Measurements from ENCODE around the gene ZNF611.
A peak's percentile ranks its signal among the peaks of the same experiment; 100 is the strongest.
"Not testable (repeated sequence)": the region's sequence is repeated elsewhere in the genome, so short reads cannot be mapped to it uniquely, and the experiment has no call there.

The ZNF611 gene

DNA sequence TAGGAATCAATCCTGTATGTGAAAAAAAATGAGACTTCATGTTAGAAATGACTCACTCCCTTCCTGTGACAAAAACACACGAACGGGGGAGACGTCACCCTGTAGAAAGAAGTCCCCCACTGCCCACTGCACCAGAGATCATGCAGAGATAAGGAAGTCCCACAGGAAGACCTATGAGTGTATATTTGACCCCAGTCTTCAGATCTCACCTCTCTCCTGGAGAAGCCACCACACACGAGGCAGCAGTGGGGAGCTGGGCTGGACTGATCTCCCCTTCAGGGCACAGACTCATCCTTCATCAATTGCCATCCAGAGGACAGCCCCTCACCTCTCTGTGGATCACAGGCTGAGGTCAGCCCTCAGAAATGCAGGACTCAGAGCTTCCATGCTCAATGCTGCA, 18.9 kb downstream of the ZNF611 start:
- DNase-seq: not testable (repeated sequence)

GRCh38 chr19:52715330-52715729, 19.5 kb downstream of the ZNF611 start:
- not testable (repeated sequence) for DNase-seq

DNA sequence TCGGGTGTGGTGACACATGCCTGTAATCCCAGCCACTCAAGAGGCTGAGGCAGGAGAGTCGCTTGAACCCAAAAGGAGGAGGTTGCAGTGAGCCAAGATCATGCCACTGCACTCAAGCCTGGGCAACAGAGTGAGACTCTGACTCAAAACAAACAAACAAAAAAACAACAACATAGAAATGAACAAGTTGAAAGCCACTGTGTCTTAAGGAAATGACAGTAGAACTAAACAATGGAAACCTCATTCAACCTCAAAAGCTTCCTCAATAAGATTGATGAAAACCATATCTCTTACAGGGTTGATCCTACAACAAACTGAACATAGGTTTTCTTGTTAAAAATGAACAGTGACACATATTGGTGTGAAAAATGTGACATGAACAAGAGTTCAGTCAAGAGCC, 21.8 kb downstream of the ZNF611 start:
- DNase-seq: not testable (repeated sequence)

- not testable (repeated sequence) for DNase-seq
Measured at GRCh38 chr19:52711661-52712060, 23.2 kb downstream of the ZNF611 start.

GRCh38 chr19:52710538-52710937, 24.3 kb downstream of the ZNF611 start:
- DNase-seq: no peak

DNA sequence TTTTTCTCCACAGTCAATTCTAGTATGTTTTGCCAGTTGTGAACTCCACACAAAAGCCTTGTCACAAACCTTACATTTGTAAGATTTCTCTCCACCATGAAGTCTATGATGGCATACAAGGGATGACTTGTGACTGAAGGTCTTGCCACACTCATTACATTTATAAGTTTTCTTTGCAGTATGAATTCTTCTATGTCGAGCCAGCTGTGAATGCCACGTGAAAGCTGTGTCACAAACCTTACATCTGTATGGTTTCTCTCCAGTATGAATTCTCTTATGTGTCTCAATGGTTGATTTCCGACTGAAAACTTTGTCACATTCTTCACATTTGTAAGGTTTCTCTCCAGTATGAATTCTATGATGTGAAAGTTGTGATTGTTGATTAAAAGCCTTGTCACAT, 29.2 kb downstream of the ZNF611 start:
- not testable (repeated sequence) for DNase-seq

DNA sequence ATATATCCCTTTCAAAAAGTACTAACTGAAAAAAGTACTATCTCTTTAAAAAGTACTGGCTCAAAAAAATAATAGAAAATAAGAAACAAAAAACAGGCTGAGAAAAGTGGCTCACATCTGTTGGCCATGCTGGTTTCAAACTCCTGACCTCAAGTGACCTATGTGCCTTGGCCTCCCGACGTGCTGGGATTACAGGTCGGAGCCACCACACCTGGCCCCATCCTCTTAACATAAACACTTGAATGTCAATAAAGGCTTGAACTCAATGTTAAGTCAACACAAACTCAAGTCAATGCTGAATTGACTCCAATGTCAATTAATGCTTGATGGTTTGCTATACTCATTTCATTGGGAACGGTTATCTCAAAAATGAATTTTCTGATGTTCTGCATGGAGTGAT, 30.9 kb downstream of the ZNF611 start:
- DNase-seq: no peak

DNA sequence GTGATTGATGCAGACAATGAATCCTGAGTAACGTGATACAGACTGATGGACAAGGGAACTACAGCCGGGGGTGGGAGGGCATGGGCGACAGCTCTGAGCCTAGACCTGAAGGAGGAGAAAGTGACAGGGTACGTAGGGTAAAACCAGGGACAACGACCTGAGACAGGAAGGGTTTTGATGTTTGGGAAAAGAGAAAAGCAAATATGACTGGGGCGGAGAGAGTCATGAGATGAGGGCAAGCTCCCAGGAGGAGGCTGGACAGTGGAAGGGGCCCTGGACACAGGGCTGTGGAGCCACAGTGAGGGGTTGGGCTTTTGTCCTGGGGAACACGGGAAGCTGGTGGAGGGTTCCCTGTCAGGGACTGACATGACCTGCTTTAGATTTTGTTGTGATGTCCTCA, 34.2 kb downstream of the ZNF611 start:
- DNase-seq: no peak

DNA sequence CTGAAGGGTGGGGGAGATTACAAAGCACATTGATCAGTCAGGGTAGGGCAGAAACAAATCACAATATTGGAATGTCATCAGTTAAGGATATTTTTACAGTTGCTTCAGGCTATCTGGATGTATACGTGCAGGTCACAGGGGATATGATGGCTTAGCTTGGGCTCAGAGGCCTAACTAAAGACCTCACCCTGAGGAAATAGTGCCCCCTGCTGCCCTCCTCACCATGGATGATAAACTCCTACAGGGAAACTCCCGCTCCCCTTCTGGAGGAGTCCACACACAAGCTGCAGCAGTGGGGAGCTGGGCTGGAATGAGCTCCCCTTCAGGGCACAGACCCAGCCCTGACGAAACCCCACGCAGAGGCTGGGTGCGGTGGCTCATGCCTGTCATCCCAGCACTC, 35.3 kb downstream of the ZNF611 start:
- DNase-seq: not testable (repeated sequence)

DNA sequence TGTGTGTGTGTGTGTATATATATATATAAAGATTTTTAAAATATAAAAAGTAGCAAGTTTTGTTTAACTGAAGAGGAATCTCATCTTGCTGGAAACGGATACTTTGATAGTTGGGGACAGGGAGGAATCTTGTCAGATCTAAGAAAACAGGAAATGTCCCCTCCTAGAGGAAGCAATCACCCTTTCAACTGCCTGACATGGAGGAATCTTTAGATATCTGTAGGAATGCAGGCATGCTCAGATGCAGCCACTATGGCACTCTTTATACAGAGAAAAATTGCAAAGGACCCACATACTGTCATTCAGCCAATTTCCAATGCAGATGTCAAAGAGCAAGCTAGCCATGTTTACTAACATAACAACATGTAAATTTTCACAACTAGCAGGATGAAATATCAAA, 38.8 kb downstream of the ZNF611 start:
- no peak for DNase-seq

- no peak for DNase-seq
Measured at GRCh38 chr19:52694921-52695320, 39.9 kb downstream of the ZNF611 start.

- DNase-seq: not testable (repeated sequence)
Measured at GRCh38 chr19:52694281-52694680, 40.6 kb downstream of the ZNF611 start.

DNA sequence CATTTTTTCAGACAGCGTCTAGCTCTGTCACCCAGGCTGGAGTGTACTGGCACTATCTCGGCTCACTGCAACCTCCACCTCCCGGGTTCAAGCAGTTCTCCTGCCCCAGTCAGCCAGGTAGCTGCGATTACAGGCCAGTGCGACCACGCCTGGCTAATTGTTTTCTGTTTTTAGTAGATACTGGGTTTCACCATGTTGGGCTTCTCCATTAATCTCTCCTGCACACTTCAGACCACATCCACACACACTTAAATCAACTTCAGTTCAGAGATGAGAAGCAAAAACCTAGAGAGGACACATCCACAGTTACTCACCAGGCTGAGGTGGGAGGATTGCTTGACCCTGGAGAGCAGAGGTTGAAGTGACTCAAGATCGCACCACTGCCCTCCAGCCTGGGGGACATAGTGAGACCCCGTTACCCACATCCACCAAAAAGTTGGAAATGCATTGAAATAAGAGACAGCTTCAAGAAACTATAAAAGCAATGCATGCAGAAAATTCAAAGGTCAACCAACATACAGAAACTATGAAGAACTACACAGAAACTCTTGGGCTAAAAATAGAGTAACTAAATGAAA, 42.3 kb downstream of the ZNF611 start:
- no peak for DNase-seq

DNA sequence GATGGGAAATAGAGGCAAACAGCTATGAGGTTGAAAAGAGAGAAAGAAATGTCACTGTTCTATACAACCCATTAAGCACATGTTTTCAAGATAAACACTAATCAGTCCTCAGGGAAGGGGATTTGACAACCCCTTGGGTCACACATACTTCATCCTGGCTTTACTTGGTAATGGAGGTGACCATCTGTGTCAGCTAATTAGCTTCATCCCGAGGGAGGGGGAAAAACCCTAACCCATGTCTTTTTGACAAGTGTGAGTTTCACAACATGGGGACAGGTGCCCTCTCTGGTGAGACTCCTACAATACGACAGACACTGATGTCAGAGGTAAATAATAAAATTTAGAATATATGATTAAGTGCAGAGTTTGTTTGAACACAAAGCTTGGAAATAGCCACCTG, 43.1 kb downstream of the ZNF611 start:
- no peak for DNase-seq

DNA sequence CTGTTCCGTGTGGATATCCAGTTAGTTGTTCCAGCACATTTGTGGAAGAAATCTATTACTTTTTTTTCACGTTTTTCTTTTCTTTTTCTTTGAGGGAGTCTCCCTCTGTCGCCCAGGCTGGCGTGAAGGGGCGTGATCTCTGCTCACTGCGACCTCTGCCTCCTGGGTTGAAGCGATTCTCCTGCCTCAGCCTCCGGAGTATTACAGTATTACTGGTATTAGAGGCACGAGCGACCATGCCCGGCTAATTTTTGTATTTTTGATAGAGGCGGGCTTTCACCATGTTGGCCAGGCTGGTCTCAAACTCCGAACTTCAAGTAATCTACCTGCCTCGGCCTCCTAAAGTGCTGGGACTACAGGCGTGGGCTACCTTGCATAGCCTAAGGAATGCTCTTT, 43.6 kb downstream of the ZNF611 start:
- DNase-seq: no peak

GRCh38 chr19:52690369-52691214, 44.3 kb downstream of the ZNF611 start:
- DNase-seq: peak; percentile 88

- no peak for DNase-seq
Measured at GRCh38 chr19:52689843-52690368, 44.9 kb downstream of the ZNF611 start.

GRCh38 chr19:52688925-52689796, 45.7 kb downstream of the ZNF611 start:
- not testable (repeated sequence) for DNase-seq

DNA sequence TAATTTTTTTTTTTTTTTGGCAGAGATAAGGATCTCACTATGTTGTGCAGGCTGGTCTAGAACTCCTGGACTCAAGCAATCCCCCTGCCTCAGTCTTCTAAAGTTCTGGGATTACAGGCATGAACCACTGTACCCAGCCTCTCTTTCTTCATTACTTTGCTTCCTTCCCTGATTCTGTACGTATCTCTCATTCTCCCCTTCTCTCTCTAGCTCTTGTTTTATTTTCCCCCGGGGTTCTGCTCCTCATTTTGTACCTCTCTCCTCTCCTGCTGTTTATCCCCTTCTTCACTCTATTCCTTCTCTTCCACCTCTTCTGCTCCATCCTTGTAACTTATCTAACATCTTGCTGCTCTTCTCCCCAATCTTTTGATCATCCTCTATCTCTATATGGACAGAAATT, 46.5 kb downstream of the ZNF611 start:
- no peak for DNase-seq

DNA sequence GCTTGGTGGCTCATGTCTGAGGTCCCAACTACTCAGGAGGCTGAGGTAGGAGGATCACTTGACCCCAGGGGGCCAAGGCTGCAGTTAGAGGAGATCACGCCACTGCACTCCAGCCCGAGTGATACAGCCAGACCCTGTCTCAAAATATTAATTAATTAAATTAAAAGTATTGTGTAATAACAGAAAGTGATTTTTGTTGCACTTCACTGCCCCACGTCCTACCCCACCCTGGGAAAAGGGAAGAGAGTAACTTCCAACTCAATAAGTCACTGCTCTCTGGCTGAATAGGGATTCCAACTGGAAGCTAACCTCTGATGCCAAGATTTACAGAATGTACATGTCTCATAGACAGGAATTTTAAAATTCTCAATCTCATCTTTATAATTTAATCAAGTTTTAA, 47.2 kb downstream of the ZNF611 start:
- DNase-seq: no peak

DNA sequence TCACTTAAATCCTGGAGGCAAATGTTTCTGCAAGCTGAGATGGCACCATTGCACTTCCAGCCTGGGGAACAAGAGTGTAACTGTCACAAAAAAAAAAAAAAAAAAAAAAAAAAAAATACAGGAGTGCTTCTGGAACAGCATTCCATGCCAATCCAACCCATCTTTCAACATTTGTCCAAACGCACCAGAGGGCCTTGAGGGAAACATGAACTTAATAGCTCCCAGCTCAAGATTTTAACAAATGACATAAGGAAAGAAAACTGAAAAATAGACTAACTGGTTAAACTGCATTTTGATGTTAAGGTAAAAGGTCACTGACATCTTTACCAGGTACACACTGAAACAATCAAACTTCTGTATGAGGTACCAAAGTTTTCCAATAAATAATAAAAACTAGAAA, 49.0 kb downstream of the ZNF611 start:
- no peak for DNase-seq

GRCh38 chr19:52681216-52681615, 53.6 kb downstream of the ZNF611 start:
- not testable (repeated sequence) for DNase-seq

- no peak for DNase-seq
Measured at GRCh38 chr19:52679598-52679997, 55.2 kb downstream of the ZNF611 start.

Data from KG1 (cell line).